Endometrial microvascular endothelial cells (primary cell): ENCODE results near the gene KRTAP5-8. TPM values are rescaled to one million over a fixed set of nuclear protein-coding genes. Genes with fewer than 3 reads are reported as not detected.
"Not testable (repeated sequence)": the region's sequence is repeated elsewhere in the genome, so short reads cannot be mapped to it uniquely, and the experiment has no call there.

Experiments
- in situ Hi-C: cut with HindIII; loops from 2 replicates; pipeline ENCODE4 v1.10.0; 2017; ENCODE audit warnings: low sequenced_read_pairs, low pct_unique_long_range_greater_than_20kb; ENCODE audit errors: inconsistent ontology term
- total RNA-seq: library from RNA; depleted of rRNA; stranded (reverse); fragments of >200 nt; gene quantifications from one replicate; pipeline ENCODE4 v1.2.3, GENCODE V29; 2015; ENCODE audit errors: inconsistent ontology term

The KRTAP5-8 gene
- total RNA-seq, 1 donor from 2014 or later = not detected

GRCh38 chr11:71566081-71566620 lies 28.3 kb downstream of the KRTAP5-8 start:
- in situ Hi-C loops = no loop called here

- in situ Hi-C loops = not testable (repeated sequence)
Observed at GRCh38 chr11:71566626-71567599, 29.1 kb downstream of the KRTAP5-8 start.

DNA sequence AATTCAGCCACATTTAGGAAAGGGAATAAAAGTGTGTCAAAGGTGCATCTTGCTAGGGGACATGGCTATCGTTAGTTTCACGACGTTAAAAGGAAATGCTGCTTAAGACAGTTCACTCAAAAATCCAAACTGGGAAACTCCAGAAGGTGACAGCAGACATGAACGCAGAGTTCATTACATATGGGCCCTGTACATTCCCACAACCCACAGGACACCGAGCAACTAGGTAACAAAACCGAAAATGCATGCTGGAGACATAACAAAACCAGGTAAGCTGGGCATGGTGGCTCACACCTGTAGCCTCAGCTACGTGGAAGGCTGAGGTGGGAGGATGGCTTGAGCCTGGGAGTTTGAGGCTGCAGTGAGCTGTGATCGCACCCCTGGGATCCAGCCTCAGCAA lies 29.8 kb downstream of the KRTAP5-8 start:
- in situ Hi-C loops = not testable (repeated sequence)

- in situ Hi-C loops = no loop called here
Observed at GRCh38 chr11:71568704-71569349, 31.0 kb downstream of the KRTAP5-8 start.

GRCh38 chr11:71571101-71571850 lies 33.5 kb downstream of the KRTAP5-8 start:
- in situ Hi-C loops = not testable (repeated sequence)

DNA sequence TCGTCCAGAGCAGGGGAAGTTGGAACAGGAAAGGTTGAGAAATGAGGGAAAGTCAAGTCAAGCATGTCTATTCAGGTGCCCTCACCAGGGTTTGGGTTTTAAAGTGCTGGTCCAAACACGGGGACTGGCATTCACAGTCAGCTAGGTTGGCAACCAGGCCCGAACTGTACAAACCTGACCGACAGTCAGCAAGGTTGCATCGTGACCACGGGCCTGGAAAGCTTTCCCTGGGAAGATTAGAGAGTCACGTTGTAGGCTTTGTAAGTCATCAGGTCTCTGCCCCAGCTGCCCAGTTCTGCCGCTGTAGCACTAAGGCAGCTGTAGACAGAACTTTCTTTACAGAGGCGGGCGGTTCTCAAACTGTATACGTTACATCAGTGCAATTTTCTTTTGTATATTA lies 35.0 kb downstream of the KRTAP5-8 start:
- in situ Hi-C loops = no loop called here

DNA sequence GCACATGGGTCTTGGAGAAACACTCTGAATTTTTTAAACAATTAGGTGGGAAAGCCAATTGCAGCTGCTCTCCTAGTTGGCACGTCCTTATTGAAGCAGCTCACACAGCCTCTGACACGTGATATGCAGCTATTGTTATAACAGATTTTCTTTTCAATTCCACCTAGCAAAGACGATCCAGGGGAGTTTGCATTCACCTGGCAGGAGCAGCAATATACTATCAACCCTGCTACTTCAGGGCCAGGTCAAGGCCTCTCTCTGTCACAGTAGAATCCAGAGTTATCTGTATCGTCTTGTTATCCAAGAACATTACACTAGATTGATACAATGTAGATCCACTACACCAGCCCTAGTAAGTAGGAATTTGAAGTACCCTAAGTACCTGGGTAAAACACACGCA lies 36.6 kb downstream of the KRTAP5-8 start:
- in situ Hi-C loops = no loop called here

- in situ Hi-C loops = no loop called here
Observed at GRCh38 chr11:71575723-71576424, 38.0 kb downstream of the KRTAP5-8 start.

DNA sequence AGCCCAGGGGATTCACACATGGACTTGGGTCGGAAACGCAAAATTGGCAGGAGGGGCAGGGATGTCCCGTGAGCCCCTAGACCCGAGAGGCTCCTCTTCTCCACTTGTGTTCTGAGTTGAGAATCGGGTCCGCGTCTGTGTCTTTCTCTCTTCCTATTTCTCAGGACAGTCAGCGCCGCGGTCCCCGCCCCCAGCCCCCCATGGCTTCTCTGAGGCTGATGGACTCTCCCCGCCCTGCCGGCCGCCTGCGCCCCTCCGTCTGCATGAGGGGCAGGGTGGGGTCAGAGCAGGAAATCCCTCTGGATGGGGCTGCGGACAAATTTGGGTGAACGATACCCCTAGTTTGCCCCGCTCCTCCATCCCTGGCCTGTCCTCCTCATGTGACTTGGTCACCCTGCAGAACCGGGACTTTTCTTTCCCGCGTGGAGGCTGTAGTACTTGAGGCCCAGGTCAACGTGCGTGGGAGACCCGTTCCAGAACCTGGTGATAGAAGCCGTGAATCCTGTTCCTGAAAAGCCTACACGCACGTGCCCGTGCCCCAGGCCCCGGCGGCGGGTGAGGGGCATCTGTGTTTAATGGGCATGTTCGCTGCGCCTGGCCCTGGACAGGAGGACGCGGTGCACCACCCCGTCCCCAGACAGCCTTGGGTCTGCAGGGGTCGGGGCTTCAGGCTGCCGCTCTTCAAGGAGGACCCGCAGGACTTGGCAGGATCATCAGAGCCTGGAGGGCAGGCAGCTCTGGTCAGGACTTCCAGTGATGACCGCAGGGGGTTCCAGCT lies 39.1 kb downstream of the KRTAP5-8 start:
- in situ Hi-C loops = not testable (repeated sequence)

- in situ Hi-C loops = no loop called here
Observed at GRCh38 chr11:71577469-71578004, 39.7 kb downstream of the KRTAP5-8 start.

GRCh38 chr11:71579513-71579912 lies 41.7 kb downstream of the KRTAP5-8 start:
- in situ Hi-C loops = not testable (repeated sequence)

- in situ Hi-C loops = no loop called here
Observed at GRCh38 chr11:71580057-71581003, 42.5 kb downstream of the KRTAP5-8 start.

DNA sequence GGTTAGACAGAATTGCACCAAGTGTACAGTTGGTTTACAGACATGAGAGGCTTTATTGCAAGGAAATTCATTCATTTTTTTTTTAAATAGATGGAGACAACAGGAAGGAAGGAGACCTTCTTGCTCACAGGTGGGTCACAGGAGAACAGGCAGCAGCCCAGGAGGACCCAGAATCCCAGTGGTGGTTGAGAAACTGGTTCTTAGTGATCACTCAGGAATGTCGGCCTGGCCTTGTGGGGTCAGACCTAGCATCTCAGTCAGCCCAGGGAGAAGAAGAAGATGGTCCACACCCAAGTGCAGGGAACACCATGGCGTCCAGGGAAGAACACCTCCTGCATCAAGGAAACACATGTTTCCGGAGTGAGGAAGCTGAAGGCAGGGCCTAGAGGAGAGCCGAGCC lies 44.0 kb downstream of the KRTAP5-8 start:
- in situ Hi-C loops = no loop called here

DNA sequence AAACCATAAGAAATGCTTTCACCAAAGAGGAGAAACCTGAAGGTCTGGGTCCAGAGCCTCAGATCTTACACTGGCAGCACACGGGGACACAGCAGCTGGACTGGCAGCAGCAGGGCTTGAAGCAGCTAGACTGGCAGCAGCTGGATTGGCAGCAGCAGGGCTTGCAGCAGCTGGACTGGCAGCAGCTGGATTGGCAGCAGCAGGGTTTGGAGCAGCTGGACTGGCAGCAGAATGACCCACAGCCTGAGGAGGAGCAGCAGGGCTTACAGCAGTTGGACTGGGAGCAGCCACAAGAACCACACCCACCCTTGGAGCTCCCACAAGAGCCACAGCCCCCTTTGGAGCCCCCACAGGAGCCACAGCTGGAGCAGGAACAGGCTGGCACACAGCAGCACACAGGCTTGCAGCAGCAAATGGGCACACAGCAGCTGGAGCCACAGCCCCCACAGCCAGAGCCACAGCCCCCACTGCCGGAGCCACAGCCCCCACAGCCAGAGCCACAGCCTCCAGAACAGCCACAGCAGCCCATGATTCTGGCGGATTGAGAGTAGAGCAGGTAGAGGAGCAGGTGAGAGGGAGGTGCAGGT lies 44.6 kb downstream of the KRTAP5-8 start, which contains the start of gene KRTAP5-11:
TSS of gene KRTAP5-11 (minus strand) at position 567 of the 587 bp plus-strand sequence. CDS start at position 529, 38 bp downstream.
- in situ Hi-C loops = no loop called here

DNA sequence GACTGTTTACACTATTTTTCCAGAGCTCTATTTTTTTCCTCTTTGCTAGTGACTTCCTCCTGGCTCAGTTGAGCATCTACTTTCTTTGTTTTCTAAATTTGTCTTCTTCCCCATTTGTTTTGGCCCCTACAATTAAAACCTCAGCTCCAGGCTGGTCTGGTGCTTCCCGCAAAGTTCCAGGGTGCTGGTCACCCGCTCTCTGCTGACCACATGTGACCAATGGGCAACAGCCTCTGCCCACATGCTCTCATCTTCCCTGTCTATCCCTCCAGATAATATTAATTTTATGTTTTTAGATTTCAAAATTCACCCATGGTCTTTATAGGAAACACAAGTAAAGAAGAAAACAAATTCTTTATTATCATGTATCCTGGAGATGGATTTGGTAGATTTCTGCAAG lies 45.1 kb downstream of the KRTAP5-8 start:
- in situ Hi-C loops = not testable (repeated sequence)

GRCh38 chr11:71585673-71586072 lies 47.8 kb downstream of the KRTAP5-8 start:
- in situ Hi-C loops = not testable (repeated sequence)
